AG08395 (cell line): Measurements from ENCODE around the gene GTF2I.
"Not testable (repeated sequence)": the region's sequence is repeated elsewhere in the genome, so short reads cannot be mapped to it uniquely, and the experiment has no call there.

Source experiments
- DNase-seq: peaks from one replicate; pipeline ENCODE4 v3.0.0; 2012; ENCODE audit warnings: mixed read lengths, low spot score

Gene GTF2I

GRCh38 chr7:74656837-74657691, 454 bp upstream of the GTF2I start:
- DNase-seq: peak; percentile 96

GRCh38 chr7:74658178-74659004, 873 bp downstream of the GTF2I start:
- peak; percentile 97 for DNase-seq

GRCh38 chr7:74660202-74660601, 2.7 kb downstream of the GTF2I start:
- DNase-seq: not testable (repeated sequence)

GRCh38 chr7:74661836-74662794, 4.6 kb downstream of the GTF2I start:
- not testable (repeated sequence) for DNase-seq

- no peak for DNase-seq
Observed at GRCh38 chr7:74665296-74665938, 7.9 kb downstream of the GTF2I start.

GRCh38 chr7:74667013-74667412, 9.5 kb downstream of the GTF2I start:
- not testable (repeated sequence) for DNase-seq

- DNase-seq: not testable (repeated sequence)
Observed at GRCh38 chr7:74667520-74667919, 10.0 kb downstream of the GTF2I start.

GRCh38 chr7:74671602-74672001, 14.1 kb downstream of the GTF2I start:
- DNase-seq: no peak

GRCh38 chr7:74672343-74672915, 14.9 kb downstream of the GTF2I start:
- DNase-seq: no peak

GRCh38 chr7:74674166-74674565, 16.6 kb downstream of the GTF2I start:
- DNase-seq: no peak

- no peak for DNase-seq
Observed at GRCh38 chr7:74682829-74683228, 25.3 kb downstream of the GTF2I start.

GRCh38 chr7:74683799-74684198, 26.3 kb downstream of the GTF2I start:
- no peak for DNase-seq

GRCh38 chr7:74684473-74684872, 27.0 kb downstream of the GTF2I start:
- DNase-seq: no peak

- no peak for DNase-seq
Observed at GRCh38 chr7:74684921-74685320, 27.4 kb downstream of the GTF2I start.

- no peak for DNase-seq
Observed at GRCh38 chr7:74690474-74690873, 33.0 kb downstream of the GTF2I start.

- DNase-seq: not testable (repeated sequence)
Observed at GRCh38 chr7:74704419-74704818, 46.9 kb downstream of the GTF2I start.

GRCh38 chr7:74707238-74707637, 49.7 kb downstream of the GTF2I start:
- DNase-seq: no peak

GRCh38 chr7:74708569-74709275, 51.2 kb downstream of the GTF2I start:
- DNase-seq: no peak

GRCh38 chr7:74709880-74710671, 52.6 kb downstream of the GTF2I start:
- no peak for DNase-seq
